ENCODE data around the gene ENDOG.
"Not testable (repeated sequence)": the region's sequence is repeated elsewhere in the genome, so short reads cannot be mapped to it uniquely, and the experiment has no call there.

Gene ENDOG

DNA sequence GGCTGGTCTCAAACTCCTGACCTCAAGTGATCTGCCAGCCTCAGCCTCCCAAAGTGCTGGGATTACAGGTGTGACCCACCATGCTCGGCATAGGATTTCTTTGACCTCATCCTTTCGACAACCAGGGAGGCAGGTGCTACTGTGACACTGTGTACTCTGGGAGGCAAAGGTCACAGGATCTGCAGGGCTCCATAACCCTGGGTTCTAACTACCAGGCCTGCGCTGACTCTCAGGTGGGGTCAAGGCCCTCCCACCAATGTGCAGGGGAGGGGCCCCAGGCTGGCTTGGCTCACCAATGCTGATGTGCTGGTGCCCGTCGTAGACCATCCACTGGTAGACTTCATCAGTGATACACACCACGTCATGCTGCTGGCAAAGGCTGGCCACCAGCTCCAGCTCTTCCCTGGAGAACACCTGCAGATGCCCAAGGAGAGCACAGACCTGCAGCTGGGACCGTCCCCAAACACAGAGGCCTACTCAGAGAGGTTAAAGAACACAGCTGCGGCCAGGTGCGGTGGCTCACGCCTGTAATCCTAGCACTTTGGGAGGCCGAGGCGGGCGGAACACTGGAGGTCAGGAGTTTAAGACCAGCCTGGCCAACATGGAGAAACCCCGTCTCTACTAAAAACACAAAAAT is 18.3 kb downstream of the ENDOG start:
- Histone ChIP-seq H3K27me3 (ENCODE audit: control insufficient read depth in 1 of 2, insufficient read depth in 2 of 2, low read length in 2 of 2) (no peaks in the 10 kb centered on the region), H3K4me1 (ENCODE audit: insufficient read depth, low read length) (no peaks in the 10 kb centered on the region), H3K4me3 (ENCODE audit: low read depth in 1 of 2, low read length in 2 of 2) (no peak overlapping the region), H3K36me3 (ENCODE audit: insufficient read depth, low read length) (no peaks in the 10 kb centered on the region), H3K9ac (ENCODE audit: low read length) (no peak overlapping the region), H3K9me3 (ENCODE audit: low read length) (no peaks in the 10 kb centered on the region), H3K27ac (ENCODE audit: low read depth, low read length) (no peak overlapping the region)

DNA sequence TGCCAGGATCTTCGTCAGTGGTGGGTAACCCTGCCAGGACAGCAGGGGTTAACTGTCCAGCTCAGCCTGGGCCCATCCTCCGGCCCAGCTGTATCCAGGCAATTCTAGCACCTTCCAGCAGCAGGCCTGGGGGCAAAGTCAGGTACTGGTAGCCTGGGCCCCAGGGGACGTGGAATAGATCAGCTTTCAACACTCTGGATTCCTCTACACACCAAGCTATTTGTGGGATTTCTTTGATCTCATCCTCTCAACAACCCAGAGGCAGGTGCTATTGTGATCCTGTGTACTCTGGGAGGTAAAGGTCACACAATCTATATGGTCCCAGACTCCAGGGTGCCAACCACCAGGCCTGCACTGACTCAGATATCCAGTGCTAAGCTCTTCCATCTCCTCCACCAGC is 20.0 kb downstream of the ENDOG start:
- Histone ChIP-seq H3K27me3 (ENCODE audit: control insufficient read depth in 1 of 2, insufficient read depth in 2 of 2, low read length in 2 of 2) (no peaks in the 10 kb centered on the region), H3K4me3 (ENCODE audit: low read depth in 1 of 2, low read length in 2 of 2) (no peak overlapping the region), H3K9ac (ENCODE audit: low read length) (no peak overlapping the region), H3K4me1 (ENCODE audit: insufficient read depth, low read length) (no peaks in the 10 kb centered on the region), H3K27ac (ENCODE audit: low read depth, low read length) (no peak overlapping the region), H3K36me3 (ENCODE audit: insufficient read depth, low read length) (no peaks in the 10 kb centered on the region), H3K9me3 (ENCODE audit: low read length) (no peaks in the 10 kb centered on the region)

GRCh38 chr9:128840524-128840923 is 22.2 kb downstream of the ENDOG start:
- no peaks in the 10 kb centered on the region for H3K4me1 ChIP-seq (ENCODE audit: insufficient read depth, low read length)
- H3K27ac ChIP-seq (ENCODE audit: low read depth, low read length) = no peak overlapping the region
- H3K9me3 ChIP-seq (ENCODE audit: low read length) = no peaks in the 10 kb centered on the region
- H3K36me3 ChIP-seq (ENCODE audit: insufficient read depth, low read length) = no peaks in the 10 kb centered on the region
- H3K27me3 ChIP-seq (ENCODE audit: control insufficient read depth in 1 of 2, insufficient read depth in 2 of 2, low read length in 2 of 2) = no peaks in the 10 kb centered on the region
- H3K4me3 ChIP-seq (ENCODE audit: low read depth in 1 of 2, low read length in 2 of 2) = no peak overlapping the region
- no peak overlapping the region for H3K9ac ChIP-seq (ENCODE audit: low read length)

DNA sequence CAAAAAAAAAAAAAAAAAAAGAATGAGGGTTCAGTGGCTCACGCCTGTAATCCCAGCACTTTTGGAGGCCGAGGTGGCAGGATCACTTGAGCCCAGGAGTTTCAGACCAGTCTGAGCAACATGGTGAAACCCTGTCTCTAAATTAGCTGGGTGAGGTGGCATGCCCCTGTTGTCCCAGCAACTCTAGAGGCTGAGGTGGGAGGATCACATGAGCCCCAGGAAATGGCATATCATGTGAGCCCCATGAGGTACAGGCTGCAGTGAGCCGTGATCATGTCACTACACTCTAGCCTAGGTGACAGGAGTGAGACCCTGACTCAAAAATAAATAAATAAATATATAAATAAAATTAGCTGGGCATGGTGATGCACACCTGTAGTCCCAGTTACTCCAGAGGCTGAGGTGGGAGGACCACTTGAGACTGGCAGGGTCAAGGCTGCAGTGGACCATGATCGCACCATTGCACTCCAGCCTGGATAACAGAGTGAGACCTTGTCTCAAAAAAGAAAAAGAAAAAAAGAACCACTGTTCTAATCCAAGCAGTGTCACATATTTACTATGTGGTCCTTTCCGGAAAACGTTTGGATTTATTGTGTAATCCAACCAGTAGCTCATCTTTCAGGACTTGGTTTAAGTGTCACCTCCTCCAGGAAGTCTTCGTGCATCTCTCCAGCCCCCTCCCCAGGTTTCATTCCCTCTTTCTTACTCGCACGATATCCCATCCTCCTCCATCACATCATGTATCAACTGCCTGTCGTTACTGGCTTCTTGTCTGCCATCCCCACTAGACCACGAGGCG is 23.6 kb downstream of the ENDOG start:
- Histone ChIP-seq H3K9ac (ENCODE audit: low read length) (no peak overlapping the region), H3K4me3 (ENCODE audit: low read depth in 1 of 2, low read length in 2 of 2) (no peak overlapping the region), H3K27ac (ENCODE audit: low read depth, low read length) (no peak overlapping the region), H3K36me3 (ENCODE audit: insufficient read depth, low read length) (no peaks in the 10 kb centered on the region), H3K27me3 (ENCODE audit: control insufficient read depth in 1 of 2, insufficient read depth in 2 of 2, low read length in 2 of 2) (no peaks in the 10 kb centered on the region), H3K9me3 (ENCODE audit: low read length) (no peaks in the 10 kb centered on the region), H3K4me1 (ENCODE audit: insufficient read depth, low read length) (no peaks in the 10 kb centered on the region)

GRCh38 chr9:128843171-128843570 is 24.9 kb downstream of the ENDOG start:
- H3K4me1 ChIP-seq (ENCODE audit: insufficient read depth, low read length); H3K9me3 ChIP-seq (ENCODE audit: low read length); H3K27me3 ChIP-seq (ENCODE audit: control insufficient read depth in 1 of 2, insufficient read depth in 2 of 2, low read length in 2 of 2); H3K27ac ChIP-seq (ENCODE audit: low read depth, low read length); H3K9ac ChIP-seq (ENCODE audit: low read length); H3K36me3 ChIP-seq (ENCODE audit: insufficient read depth, low read length); H3K4me3 ChIP-seq (ENCODE audit: low read depth in 1 of 2, low read length in 2 of 2): not testable (repeated sequence)

GRCh38 chr9:128845186-128845931 is 27.1 kb downstream of the ENDOG start:
- Histone ChIP-seq H3K4me1 (ENCODE audit: insufficient read depth, low read length) (no peaks in the 10 kb centered on the region), H3K4me3 (ENCODE audit: low read depth in 1 of 2, low read length in 2 of 2) (no peak overlapping the region), H3K9ac (ENCODE audit: low read length) (no peak overlapping the region), H3K36me3 (ENCODE audit: insufficient read depth, low read length) (no peaks in the 10 kb centered on the region), H3K27ac (ENCODE audit: low read depth, low read length) (no peak overlapping the region), H3K27me3 (ENCODE audit: control insufficient read depth in 1 of 2, insufficient read depth in 2 of 2, low read length in 2 of 2) (no peaks in the 10 kb centered on the region), H3K9me3 (ENCODE audit: low read length) (no peaks in the 10 kb centered on the region)

DNA sequence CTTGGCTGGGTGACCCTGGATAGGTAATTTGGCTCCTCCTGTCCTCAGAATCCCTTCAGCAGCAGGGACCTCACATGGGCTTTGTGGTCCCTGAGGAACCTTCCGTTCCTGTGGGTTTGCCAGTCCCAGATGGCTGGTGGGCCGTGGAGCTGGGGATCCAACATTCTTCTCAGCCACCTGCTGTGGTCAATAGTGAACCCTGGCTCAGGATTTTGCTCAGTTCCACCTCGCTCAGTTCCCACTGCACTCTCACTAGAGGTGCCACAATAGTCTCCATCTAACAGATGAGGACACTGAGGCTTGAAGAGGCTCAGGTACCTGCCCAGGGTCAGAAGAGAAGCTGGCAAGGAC is 28.4 kb downstream of the ENDOG start:
- Histone ChIP-seq H3K36me3 (ENCODE audit: insufficient read depth, low read length) (no peaks in the 10 kb centered on the region), H3K27ac (ENCODE audit: low read depth, low read length) (no peak overlapping the region)

GRCh38 chr9:128847803-128848202 is 29.5 kb downstream of the ENDOG start:
- Histone ChIP-seq H3K27ac (ENCODE audit: low read depth, low read length) (no peak overlapping the region), H3K36me3 (ENCODE audit: insufficient read depth, low read length) (no peaks in the 10 kb centered on the region), H3K9me3 (ENCODE audit: low read length) (no peaks in the 10 kb centered on the region), H3K9ac (ENCODE audit: low read length) (no peak overlapping the region), H3K27me3 (ENCODE audit: control insufficient read depth in 1 of 2, insufficient read depth in 2 of 2, low read length in 2 of 2) (no peaks in the 10 kb centered on the region), H3K4me3 (ENCODE audit: low read depth in 1 of 2, low read length in 2 of 2) (no peak overlapping the region), H3K4me1 (ENCODE audit: insufficient read depth, low read length) (no peaks in the 10 kb centered on the region)

More for the DNA sequence above, 28.4 kb downstream of the ENDOG start:
- H3K4me3 ChIP-seq (ENCODE audit: low read depth in 1 of 2, low read length in 2 of 2) = no peak overlapping the region
- no peak overlapping the region for H3K9ac ChIP-seq (ENCODE audit: low read length)
- no peaks in the 10 kb centered on the region for H3K4me1 ChIP-seq (ENCODE audit: insufficient read depth, low read length)
- H3K27me3 ChIP-seq (ENCODE audit: control insufficient read depth in 1 of 2, insufficient read depth in 2 of 2, low read length in 2 of 2) = no peaks in the 10 kb centered on the region
- H3K9me3 ChIP-seq (ENCODE audit: low read length) = no peaks in the 10 kb centered on the region

DNA sequence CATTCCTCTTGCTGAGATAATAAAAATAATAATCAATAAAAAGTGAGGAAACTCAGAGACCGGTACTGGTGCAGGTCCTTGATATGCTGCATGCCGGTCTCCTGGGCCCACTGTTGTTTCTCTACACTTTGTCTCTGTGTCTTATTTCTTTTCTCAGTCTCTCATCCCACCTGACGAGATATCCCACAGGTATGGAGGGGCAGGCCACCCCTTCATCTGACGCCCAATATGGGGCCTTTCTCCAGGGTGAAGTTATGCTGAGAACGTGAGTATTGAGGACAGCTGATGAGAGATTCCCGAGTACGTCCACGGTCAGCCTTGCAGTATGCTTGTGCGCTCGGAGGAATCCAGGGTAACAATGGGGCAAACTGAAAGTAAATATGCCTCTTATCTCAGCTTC is 32.7 kb downstream of the ENDOG start:
- H3K27me3 ChIP-seq (ENCODE audit: control insufficient read depth in 1 of 2, insufficient read depth in 2 of 2, low read length in 2 of 2); H3K4me1 ChIP-seq (ENCODE audit: insufficient read depth, low read length); H3K4me3 ChIP-seq (ENCODE audit: low read depth in 1 of 2, low read length in 2 of 2); H3K9ac ChIP-seq (ENCODE audit: low read length); H3K27ac ChIP-seq (ENCODE audit: low read depth, low read length); H3K9me3 ChIP-seq (ENCODE audit: low read length); H3K36me3 ChIP-seq (ENCODE audit: insufficient read depth, low read length): not testable (repeated sequence)

GRCh38 chr9:128851779-128852600 is 33.7 kb downstream of the ENDOG start:
- H3K4me1 ChIP-seq (ENCODE audit: insufficient read depth, low read length); H3K4me3 ChIP-seq (ENCODE audit: low read depth in 1 of 2, low read length in 2 of 2); H3K27ac ChIP-seq (ENCODE audit: low read depth, low read length); H3K9me3 ChIP-seq (ENCODE audit: low read length); H3K36me3 ChIP-seq (ENCODE audit: insufficient read depth, low read length); H3K27me3 ChIP-seq (ENCODE audit: control insufficient read depth in 1 of 2, insufficient read depth in 2 of 2, low read length in 2 of 2); H3K9ac ChIP-seq (ENCODE audit: low read length): not testable (repeated sequence)

- not testable (repeated sequence) for H3K27ac ChIP-seq (ENCODE audit: low read depth, low read length); H3K4me3 ChIP-seq (ENCODE audit: low read depth in 1 of 2, low read length in 2 of 2); H3K36me3 ChIP-seq (ENCODE audit: insufficient read depth, low read length); H3K4me1 ChIP-seq (ENCODE audit: insufficient read depth, low read length); H3K27me3 ChIP-seq (ENCODE audit: control insufficient read depth in 1 of 2, insufficient read depth in 2 of 2, low read length in 2 of 2); H3K9ac ChIP-seq (ENCODE audit: low read length); H3K9me3 ChIP-seq (ENCODE audit: low read length)
These were observed 34.3 kb downstream of the ENDOG start for GRCh38 chr9:128852646-128853045.

Data from muscle layer of colon (tissue), 2 donors.